Activated T-cell treated with anti-CD3 and anti-CD28 coated beads for 48 hours (primary cell): Measurements from ENCODE around the gene ADK.
"Not testable (repeated sequence)": the region's sequence is repeated elsewhere in the genome, so short reads cannot be mapped to it uniquely, and the experiment has no call there.

Source experiments
- DNase-seq: peaks from one replicate; pipeline ENCODE4 v3.0.0-alpha.2; 2020; ENCODE audit warnings: low read depth

Gene ADK

GRCh38 chr10:74557098-74557497 is 406.1 kb downstream of the ADK start:
- DNase-seq, result no peak

- no peak for DNase-seq
These were observed 407.4 kb downstream of the ADK start for GRCh38 chr10:74558403-74558802.

GRCh38 chr10:74558897-74559296 is 407.9 kb downstream of the ADK start:
- no peak for DNase-seq

- DNase-seq, result not testable (repeated sequence)
These were observed 417.9 kb downstream of the ADK start for GRCh38 chr10:74568896-74569295.

GRCh38 chr10:74573497-74573896 is 422.5 kb downstream of the ADK start:
- DNase-seq, result not testable (repeated sequence)

- DNase-seq, result no peak
These were observed 424.2 kb downstream of the ADK start for GRCh38 chr10:74575191-74575720.

- no peak for DNase-seq
These were observed 424.9 kb downstream of the ADK start for GRCh38 chr10:74575912-74576311.

- DNase-seq, result no peak
These were observed 425.6 kb downstream of the ADK start for GRCh38 chr10:74576586-74576985.

GRCh38 chr10:74580438-74580837 is 429.4 kb downstream of the ADK start:
- not testable (repeated sequence) for DNase-seq

- no peak for DNase-seq
These were observed 431.5 kb downstream of the ADK start for GRCh38 chr10:74582566-74582965.

GRCh38 chr10:74585231-74586087 is 434.4 kb downstream of the ADK start:
- peak; percentile 27 for DNase-seq

- peak; percentile 12 for DNase-seq
These were observed 435.1 kb downstream of the ADK start for GRCh38 chr10:74586088-74586585.

- no peak for DNase-seq
These were observed 436.3 kb downstream of the ADK start for GRCh38 chr10:74587109-74587854.

GRCh38 chr10:74589226-74589673 is 438.2 kb downstream of the ADK start:
- peak; percentile 67 for DNase-seq

GRCh38 chr10:74589851-74590250 is 438.8 kb downstream of the ADK start:
- DNase-seq, result no peak

GRCh38 chr10:74593470-74593869 is 442.4 kb downstream of the ADK start:
- DNase-seq, result no peak

- no peak for DNase-seq
These were observed 445.7 kb downstream of the ADK start for GRCh38 chr10:74596713-74597112.

GRCh38 chr10:74598891-74599566 is 448.0 kb downstream of the ADK start:
- no peak for DNase-seq

- no peak for DNase-seq
These were observed 448.7 kb downstream of the ADK start for GRCh38 chr10:74599672-74600071.

GRCh38 chr10:74600170-74600569 is 449.1 kb downstream of the ADK start:
- DNase-seq, result no peak

GRCh38 chr10:74602576-74602975 is 451.6 kb downstream of the ADK start:
- DNase-seq, result no peak

- DNase-seq, result no peak
These were observed 459.3 kb downstream of the ADK start for GRCh38 chr10:74610299-74610698.
